ENCODE measurements around the gene GNLY. TPM values are rescaled to one million over a fixed set of nuclear protein-coding genes. Genes with fewer than 3 reads are reported as not detected.

Gene GNLY
- total RNA-seq, 1 donor from 2014 or later, result not detected

DNA sequence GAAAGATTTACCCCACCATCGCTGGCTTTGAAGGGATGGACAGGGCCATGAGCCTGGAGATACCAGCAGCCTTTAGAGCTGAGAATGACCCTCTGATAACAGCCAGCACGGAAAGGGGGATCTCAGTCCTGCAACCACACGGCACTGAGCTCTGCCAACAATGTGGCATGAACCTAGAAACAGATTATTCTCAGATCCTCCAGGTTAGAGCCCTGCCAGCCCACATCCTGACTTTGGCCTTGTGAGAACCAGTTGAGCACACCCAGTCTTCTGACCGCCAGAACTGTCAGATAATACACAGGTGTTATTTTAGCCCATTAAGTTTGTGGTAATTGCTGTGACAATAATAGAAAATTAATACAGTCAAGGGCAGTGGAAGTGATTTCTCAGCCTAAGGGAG, 9.4 kb upstream of the GNLY start:
- no peak for DNase-seq

DNA sequence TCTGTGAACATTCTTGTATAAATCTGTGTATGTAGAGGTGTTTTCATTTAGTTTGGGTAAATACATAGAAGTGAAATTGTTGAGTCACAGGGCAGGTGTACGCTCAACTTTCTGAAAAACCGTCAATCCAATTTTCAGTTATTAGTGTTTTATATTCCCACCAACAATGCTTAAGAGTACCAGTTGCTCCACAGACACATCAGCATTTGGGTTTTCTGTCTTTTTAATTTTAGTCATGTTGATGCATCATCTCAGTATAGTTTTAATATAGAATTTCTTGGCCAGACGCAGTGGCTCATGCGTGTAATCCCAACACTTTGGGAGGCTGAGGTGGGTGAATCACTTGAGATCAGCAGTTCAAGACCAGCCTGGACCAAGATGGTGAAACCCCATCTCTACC, 3.2 kb upstream of the GNLY start:
- DNase-seq, result no peak

DNA sequence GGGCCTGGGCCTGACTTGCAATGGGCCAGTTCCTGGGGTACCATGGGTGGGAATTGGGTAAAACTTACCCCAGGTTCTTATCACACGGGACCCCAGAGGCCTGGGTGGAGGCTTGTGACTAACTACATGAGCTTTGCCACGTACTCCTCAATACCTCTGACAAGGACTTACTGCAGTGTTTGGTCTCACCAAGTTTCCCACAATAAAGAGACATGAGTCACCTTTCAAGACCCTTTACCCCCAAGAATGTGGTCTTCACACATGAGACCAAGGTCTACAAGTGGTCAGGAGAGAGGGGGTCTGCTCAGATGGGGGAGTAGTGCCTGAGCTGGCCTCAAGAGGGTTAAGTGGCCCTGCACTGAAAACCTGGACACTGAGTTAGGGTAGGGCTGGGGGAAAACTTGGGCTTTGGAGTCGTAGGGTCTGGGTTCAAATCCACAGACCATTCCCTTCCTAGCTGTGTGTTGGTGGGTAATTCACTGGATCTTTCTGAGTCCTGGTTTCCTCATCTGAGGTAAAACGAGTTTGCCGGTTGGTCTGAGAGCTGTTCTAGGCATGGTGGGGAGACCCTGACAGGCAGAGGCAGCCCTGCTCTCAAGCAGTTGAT, 2.0 kb upstream of the GNLY start:
- no peak for DNase-seq

DNA sequence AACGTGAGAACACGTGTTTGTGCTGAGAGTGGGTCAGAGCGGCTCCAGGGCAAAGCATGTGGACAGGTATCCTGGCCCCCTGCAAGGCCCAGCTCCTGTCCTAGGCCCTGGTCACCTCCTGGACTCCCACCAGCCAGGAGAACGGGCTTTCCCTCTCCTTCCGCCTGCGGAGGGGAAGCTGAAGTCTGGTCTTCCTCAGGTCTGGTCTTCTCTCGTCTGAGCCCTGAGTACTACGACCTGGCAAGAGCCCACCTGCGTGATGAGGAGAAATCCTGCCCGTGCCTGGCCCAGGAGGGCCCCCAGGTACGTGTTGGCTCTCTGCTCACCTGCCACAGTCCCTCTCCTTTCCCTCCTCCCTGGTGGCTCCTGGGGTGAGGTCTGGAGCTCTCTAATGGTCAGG, 963 bp downstream of the GNLY start:
- no peak for DNase-seq

DNA sequence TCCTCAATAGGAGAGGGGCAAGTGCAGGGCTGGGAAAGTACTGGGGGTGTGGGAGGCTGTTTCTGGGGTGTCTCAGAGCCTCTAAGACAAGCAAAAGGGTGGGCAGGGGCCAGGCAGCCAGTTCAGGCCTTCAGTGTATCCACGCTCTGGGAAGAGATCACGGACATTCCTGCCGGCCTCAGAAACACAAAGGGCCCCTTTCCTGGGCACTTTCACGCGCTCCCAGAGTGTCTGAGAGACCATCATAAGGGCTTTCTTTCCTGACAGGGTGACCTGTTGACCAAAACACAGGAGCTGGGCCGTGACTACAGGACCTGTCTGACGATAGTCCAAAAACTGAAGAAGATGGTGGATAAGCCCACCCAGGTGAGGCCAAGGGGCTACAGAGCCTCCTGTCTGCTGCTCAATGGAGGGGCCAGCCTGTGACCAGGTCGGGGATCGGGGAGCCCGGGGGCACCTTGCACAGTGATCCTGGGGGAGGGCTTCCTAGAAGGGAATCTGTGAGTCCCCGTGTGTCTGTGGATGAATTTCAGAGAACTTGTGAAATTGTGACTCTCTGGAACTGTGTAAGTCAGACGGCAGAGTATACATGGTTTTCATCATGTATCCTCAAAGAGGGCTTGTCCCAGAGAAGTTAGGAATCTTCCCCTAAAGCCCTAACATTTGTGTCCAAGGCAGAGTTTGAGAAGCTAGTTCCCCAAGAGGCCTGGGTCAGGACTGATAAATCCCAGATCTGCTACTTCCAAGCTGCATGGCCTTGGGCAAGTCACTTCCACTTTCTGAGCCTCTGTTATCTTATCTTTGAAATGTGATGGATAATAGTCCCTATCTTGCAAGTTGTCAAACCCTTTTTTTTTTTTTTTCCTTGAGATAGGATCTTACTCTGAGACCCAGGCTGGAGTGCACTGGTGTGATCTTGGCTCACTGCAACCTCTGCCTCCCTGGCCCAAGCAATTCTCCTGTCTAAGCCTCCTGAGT, 1.8 kb downstream of the GNLY start:
- no peak for DNase-seq

DNA sequence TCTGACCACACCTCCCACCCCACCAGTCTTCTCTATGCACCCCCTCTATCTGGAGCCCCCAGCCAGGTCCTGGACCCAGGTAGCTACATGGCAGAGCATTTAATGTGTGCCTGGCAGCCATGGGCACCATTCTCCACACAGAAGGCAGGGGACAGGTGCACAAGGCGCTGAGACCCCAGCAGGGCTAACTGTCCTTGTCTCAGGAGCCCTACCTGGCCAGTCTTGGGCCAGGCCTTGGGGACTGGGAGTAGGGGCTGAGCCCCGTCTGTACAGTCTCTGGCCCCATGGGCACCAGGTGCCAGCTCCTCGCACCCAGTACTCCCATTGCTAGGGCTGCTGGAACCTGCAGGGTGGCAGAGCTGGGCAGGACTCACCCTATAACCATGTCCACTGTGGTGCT, 2.9 kb downstream of the GNLY start:
- DNase-seq, result no peak

DNA sequence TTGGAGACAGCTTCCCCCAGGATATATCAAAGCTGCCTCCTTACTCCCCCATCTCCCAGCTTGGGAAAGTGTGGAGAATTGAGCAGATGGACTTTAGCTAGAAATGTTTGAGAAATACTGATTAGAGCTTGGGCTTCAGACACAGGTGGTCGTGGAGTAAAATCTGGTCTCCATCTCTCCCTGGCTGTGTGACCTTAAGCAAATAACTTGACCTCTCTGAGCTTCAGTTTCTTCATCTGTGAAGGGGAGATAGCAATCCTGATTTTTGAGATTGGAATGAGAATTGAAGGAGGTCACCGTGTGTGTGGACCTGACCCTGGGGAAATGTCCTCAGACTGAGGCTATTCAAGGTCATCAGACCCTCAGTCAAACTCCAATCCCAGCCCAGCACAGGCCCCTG, 3.6 kb downstream of the GNLY start:
- DNase-seq, result no peak

DNA sequence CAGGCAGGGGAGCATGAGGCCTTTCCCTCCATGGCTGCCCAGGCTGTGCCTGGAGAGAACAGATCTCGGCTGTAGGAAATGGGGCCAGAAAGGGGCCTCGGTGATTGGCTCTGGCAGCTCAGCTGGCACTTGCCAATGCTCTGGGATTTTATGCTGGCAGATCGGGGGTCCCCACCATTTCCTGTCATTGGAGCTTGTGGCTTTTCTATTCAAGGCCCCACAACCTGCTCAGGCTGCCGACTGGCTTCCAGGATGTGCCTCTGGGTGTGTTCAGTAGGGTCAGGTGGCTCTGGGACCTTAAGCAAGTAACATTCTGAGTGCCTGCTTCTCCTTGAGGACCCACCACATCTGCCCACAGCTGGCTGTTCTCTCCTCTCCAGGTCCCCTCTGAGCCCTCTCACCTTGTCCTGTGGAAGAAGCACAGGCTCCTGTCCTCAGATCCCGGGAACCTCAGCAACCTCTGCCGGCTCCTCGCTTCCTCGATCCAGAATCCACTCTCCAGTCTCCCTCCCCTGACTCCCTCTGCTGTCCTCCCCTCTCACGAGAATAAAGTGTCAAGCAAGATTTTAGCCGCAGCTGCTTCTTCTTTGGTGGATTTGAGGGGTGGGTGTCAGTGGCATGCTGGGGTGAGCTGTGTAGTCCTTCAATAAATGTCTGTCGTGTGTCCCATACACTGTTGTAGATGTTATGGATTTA, 4.2 kb downstream of the GNLY start:
- no peak for DNase-seq

DNA sequence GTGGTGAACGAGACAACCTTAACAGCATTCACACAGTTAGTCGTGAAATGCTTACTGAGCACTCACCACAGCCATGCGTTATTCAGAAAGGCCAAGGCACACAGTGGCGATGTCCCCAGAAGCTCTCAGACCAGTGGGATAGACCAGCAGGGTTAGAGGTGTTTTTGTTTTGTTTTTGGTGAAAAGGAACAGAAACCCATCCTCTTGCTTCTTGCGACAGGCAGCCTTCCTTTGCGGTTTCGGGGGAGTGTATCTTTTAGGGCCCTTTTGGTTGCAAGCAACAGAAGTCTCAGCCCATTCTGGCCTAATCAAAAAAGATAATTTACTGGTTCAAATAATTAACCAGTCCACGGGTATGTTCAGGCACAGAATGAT, 4.7 kb downstream of the GNLY start:
- no peak for DNase-seq

DNA sequence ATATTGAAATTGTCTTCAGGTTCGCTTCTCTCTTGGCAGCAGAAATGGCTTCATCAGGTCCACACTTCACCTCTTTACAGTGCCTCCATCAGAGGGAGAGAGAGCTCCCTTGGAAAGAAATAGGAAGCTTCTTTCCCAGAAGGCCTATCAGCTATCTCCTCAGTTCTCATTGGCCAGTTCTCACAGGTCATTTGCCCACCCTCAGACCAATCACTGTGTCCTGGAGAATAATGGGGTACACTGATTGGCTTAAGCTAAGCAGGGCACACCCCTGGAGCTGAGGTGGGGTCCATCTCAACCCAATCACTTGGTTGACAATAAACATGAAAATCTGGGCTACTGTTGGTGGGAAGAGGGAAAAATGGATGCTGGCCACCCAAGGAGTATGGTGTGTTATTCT, 5.2 kb downstream of the GNLY start:
- no peak for DNase-seq

DNA sequence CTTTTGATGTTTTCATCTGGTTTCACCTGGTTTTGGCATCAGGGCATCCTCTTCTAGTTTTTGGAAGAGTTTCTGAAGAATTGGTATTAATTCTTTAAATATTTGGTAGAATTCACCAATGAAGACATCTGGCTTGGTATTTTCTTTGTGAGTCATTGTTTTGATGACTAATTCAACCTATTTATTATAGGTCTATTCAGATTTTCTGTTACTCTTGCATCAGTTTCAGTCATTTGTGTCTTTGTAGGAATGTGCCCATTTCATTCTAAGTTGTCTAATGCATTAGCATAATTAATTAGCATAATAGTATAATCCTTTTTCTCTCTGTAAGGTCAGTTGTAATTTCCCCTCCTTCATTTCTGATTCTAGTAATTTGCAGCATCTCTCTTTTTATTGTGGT, 8.0 kb downstream of the GNLY start:
- DNase-seq, result no peak

DNA sequence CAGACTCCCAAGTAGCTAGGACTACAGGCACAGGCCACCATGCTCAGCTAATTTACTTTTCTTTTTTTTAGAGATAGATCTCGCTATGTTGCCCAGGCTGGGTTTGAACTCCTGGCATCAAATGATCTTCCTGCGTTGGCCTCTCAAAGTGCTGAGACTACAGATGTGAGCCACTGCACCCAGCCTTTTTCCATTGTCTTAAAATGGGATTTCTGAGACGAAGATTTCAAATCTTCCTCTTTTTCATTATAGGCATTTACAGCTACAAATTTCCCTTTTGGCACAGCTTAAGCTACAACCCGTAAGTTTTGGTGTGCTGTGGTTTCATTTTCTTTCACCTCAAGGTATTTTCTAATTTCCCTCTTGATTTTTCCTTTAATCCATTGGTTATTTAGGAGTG, 8.6 kb downstream of the GNLY start:
- no peak for DNase-seq

DNA sequence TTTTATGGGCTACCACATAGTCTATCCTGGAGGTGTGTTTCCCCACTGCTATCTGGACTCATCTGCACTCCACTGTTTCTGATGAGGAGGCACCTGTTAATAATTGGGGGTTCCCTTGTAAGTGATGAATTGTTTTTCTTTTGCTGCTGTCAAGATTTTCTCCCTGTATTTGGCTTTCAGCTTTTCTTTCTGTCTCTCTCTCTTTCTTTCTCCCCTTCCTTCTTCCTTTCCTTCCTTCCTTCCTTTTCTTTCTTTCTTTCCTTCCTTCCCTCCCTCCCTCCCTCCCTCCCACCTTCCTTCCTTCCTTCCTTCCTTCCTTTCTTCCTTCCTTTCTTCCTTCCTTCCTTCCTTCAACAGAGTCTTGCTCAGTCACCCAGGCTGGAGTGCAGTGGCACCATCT, 9.2 kb downstream of the GNLY start:
- no peak for DNase-seq

DNA sequence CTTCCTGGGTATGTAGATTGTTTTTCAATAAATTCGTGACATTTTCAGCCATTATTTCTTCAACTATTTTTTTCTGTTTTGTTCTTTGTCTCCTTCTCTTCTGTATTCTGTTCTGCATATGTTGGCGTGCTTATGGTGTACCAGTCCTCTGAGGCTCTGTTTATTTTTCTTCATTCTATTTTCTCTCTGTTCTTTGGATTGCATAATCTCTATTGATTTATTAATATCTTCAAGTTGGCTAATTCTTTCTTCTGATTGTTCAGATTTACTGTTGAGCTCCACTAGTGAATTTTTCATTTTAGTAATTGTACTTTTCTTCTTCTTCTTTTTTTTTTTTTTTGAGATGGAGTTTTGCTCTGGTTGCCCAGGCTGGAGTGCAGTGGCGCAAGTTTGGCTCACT, 9.9 kb downstream of the GNLY start:
- DNase-seq, result no peak

DNA sequence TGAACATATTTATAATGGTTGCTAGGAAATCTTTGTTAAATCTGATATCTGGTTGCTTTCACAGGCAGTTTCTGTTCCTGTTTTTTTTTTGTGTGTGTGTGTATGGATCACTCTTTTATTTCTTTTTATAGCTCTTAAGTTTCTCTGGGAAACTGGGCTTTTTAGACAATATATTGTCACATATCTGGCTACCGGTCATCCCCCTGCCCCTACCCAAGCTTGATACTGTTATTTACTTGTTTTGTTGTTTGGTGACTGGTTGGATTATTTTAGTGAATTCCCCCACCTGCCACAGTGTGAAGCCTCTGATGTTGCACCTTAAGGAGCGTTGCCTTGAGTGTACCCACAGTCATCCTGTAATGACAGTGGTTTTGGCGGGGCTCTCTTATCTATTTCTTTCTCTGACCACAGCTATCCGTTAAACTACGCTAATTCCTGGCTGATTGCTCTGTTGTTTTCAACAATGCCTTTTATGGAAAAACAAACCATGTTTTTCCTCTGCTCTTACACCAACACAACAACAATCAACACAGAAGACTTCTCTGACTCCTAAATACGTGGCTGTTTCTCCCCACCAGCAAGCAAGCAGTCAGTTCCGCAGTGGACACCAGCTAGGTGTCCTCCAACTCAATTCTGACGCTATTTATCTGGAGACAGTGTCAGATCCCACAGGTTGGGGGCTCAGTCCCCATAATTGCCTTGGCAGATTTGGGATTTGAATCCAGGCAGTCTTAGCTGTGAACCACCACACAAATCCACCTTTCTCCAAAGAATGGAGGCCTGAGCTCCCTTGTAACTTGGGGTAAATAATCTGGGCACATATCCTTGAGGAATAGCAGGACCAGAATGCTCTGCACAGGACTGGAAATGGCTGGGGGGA, 10.9 kb downstream of the GNLY start:
- DNase-seq, result no peak

DNA sequence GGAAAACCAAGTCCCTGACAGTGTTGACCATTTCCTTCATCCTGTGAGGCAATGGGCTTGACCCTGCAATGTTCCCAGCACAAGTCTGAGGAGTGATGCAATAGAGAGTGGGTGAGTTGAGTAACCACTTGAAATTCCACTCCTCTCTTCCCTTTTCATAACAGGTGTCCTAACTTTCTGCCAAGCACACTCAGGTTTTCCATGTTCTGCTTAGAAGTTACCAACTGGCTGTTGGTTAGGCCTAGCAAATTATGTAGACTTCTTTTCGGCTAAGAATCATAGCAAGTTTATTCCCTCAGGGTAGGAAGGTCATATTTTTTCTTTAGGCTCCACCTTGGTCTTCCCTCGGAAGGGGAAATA, 11.5 kb downstream of the GNLY start:
- no peak for DNase-seq

DNA sequence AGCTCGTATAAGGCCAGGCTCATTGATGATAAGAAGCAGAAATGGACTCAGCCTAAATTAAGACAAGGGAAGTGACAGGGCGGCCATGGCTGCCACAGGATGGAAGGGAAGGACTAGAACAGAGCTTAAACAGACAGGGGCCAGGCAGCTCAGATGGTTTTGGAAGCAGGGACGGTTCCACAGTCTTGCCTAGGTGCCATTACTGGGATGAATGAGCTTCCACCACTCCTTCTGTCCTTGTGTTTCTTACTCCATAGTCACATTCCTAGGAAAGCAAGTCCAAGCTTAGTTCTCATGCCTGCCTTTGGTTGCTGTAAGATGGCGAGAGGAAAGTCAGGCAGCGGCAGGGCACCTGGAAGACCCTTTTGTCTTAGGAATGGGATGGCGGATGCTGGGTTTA, 11.9 kb downstream of the GNLY start:
- no peak for DNase-seq

DNA sequence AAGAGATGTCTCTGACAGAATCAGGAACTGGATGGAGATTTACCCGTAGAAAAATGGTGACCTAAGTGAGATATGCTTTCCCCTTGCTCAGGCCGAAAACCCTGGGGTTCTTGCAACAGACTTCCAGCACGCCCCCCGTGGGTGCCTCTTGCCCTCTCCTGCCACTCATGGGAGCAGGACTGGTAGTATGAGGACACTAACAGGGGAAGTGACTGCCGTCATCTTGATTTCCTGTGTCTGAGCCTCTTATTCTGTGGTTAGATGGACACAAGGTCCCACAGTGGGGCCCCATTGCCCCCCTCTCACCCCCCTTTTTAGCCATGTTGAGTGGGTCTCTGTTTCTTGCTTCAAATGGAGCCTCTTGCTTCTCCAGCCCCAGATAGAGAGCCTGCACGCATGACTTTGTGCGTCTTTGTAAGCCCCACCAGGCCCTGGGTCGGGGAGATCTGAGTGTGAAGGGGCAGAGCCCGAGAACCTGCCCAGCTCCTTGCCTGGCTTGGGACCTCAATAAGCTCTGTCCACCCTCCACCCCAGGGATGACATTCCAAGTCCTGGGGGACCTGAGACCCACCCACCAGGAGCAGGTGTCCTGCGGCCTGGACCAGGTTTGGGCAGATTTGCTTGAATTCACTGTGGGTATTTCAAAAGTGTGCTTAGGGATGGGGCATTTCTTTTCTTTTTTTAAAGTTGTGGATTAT, 12.6 kb downstream of the GNLY start:
- no peak for DNase-seq

DNA sequence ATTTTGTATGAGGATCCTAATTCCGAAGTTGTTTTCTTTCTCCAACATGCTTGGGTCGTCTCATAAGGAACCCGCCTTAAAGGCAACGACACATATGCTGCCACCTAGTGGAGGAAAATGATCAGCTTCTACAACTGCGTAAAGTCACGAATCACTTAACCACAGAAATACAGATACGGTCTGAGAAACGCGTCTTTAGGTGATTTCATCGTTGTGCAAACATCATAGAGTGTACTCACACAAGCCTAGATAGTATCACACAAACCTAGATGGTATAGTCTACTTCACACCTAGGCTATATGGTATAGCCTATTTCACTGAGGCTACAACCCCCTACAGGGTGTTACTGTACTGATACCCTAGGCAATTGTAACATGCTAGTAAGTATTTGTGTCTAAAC, 13.1 kb downstream of the GNLY start:
- peak; percentile 22 for DNase-seq

DNA sequence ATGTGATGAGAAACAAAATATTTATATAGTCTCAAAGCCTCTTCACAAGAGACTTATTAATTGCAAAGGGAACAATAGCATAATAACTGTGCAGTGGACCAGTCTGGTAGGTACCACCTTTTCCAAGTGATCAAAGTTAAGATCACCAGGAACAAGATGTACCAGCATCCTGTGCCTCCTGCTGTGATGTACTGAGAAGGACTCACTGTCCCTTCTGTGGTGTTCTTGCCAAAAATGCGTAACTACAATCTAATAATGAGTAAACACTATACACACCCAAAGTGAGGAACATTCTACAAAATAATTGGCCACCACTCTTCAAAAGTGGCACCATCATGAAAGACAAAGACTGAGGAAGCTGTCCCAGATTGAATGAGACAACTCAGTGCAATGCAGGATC, 14.5 kb downstream of the GNLY start:
- no peak for DNase-seq

DNA sequence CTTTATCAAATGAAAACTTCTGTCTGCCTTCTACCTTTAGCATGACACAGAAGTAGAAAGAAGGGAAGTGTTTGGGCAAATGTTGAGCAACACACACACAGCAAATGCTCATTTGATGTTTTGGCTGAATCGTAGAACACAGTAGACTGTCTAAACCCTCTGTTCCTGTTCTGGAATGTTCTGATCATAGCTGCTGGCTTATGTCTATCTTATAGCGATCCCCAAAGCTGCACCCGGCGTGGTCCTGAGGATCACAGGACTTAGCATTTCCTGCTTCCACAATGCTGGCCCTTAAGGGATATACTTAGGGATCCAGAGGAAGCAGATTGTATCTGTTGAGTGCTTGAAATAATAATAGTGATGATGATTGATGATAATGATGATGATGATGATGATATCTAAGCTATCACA, 15.2 kb downstream of the GNLY start:
- DNase-seq, result no peak

Data from occipital lobe (tissue), 2 donors.